ENCODE data around the gene ANXA2.
"Not testable (repeated sequence)": the region's sequence is repeated elsewhere in the genome, so short reads cannot be mapped to it uniquely, and the experiment has no call there.

The ANXA2 gene

DNA sequence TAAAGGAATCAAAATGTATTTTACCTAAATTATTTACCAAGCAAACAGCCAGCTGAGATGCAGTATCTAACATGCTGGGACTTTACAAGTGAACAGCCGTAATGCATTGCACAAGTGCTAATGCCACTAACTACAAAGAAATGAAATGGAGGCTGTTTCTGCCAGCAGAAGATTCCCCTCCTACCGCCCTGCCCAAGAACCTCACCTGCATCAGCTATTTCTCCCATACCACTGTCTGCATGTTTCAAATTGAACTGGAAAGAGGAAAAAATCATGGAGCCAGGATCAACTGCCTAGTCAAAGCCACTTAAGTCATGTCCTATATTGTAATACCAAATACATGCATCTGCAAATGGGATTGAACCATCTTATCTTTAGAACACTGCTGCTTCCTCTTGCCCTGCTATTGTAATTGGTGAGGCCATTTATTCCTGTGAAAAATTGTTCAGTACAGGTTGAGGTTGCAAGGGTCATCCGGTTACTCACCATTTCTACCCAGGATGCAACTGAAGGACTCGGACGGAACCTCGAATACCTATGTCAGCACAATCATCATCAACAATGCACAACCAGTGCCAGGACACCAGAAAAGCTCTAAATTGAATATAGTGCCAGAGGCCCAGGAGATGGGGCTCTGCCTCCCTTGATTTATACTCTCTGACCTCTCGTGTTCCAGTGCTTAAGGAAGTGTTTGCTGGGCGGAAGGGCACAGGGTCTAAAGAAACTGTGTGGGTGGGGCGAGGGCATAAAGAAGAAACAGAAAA lies 27.5 kb downstream of the ANXA2 start:
- DNase-seq (ENCODE audit: low read depth) = no peak

DNA sequence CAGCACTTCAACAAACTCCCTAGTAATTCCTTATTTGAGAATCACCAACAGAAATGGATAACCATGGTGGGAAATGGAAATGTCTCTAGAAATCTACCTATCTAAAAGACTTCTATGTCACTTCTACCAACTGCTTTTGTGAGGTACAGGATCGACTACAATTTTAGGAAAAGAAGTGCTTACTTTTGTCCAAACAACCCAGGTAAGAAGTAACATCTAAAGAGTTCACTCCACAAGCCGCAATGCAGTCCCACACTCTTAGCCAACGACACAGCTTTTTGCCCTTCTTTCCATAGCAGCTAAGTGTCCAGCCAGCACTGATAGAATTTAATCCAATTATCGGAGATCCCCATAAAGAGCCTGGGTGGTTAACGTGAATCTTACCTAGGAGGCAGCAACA lies 28.1 kb downstream of the ANXA2 start:
- no peak for DNase-seq (ENCODE audit: low read depth)

GRCh38 chr15:60364612-60364924 lies 33.2 kb downstream of the ANXA2 start:
- no peak for DNase-seq (ENCODE audit: low read depth)

- no peak for DNase-seq (ENCODE audit: low read depth)
Measured at GRCh38 chr15:60363903-60364611, 33.7 kb downstream of the ANXA2 start.

- no peak for DNase-seq (ENCODE audit: low read depth)
Measured at GRCh38 chr15:60363087-60363549, 34.7 kb downstream of the ANXA2 start.

DNA sequence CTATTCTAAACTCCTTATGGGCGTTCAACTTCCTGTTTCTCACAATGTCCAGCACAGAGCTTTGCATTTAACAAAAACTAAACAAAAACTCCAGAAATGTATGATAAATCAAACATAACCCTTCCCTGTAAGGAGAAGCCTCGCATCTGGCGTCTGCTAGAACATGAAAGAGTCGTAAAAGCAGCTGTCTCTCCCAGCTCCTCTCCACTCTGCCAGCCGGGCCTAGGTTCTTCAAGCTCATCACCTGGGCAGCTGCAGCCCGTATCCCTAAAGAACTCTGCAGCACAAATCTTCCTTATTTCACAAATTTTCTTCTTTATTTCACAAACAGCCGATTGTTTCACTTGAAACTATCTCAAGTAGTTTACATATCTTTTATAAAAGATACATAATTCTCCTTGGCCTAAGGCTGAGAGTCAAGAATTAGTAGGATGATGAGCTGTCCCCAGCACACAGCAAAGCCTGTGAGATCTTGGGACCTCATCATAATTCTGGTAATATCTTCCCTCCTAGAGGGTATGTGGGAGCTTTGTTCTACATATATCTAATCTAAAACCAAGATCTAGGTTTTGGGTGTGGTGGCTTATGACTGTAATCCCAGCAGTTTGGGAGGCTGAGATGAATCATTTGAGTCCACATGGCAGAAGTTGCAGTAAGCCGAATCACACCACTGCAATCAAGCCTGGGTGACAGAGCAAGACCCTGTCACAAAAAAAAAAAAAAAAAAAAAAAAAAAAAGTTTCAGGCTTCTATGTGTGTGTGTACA lies 35.3 kb downstream of the ANXA2 start:
- DNase-seq (ENCODE audit: low read depth) = peak; percentile 93

DNA sequence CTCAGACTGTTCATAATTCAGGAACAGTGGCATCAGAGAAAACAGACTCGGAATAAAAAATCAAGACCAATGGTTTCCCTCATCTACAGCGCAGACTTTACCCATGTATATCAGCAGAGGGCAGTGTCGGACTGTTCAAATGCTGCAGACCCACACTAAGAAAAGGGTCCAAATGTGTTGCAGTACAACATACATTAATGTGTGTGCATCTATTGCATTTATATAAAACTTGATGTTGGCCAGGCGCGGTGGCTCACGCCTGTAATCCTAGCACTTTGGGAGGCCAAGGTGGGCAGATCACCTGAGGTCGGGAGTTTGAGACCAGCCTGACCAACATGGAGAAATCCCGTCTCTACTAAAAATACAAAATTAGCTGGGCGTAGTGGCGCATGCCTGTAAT lies 38.0 kb downstream of the ANXA2 start:
- DNase-seq (ENCODE audit: low read depth) = not testable (repeated sequence)

GRCh38 chr15:60358935-60359682 lies 38.7 kb downstream of the ANXA2 start:
- DNase-seq (ENCODE audit: low read depth) = no peak

GRCh38 chr15:60356832-60357231 lies 41.0 kb downstream of the ANXA2 start:
- DNase-seq (ENCODE audit: low read depth) = no peak

- no peak for DNase-seq (ENCODE audit: low read depth)
Measured at GRCh38 chr15:60355148-60355857, 42.5 kb downstream of the ANXA2 start.

DNA sequence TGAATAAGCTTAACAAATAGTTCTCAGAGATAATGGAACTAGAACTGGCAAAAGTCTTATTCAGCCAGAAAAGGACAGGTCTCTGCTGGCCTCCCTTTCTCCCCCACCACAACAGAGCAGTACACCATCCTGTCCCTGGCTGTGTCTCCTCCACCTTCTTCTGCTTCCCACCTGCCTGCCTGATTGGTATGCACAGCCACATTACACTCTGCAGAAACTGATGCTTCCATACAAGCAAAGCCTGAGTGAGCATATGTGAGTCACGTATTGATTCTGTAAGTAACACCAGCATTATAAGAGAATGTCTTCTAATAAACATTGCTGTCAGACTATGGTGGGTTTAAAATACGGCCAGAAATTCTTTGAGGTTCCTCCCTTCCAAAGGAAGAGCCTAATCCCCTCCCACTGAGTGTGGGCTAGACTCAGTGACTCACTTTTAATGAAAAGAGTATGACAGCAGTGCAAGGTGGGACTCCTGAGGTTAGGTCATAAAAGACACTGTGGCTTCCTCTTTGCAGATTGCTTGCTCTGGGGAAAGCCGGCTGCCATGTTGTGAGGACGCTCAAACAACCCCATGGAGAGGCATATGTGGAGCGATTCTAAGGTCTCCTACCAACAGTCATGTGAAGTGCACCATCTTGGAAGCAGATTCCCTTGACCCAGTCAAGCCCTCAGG lies 44.4 kb downstream of the ANXA2 start:
- no peak for DNase-seq (ENCODE audit: low read depth)

GRCh38 chr15:60352525-60352924 lies 45.3 kb downstream of the ANXA2 start:
- DNase-seq (ENCODE audit: low read depth) = no peak

DNA sequence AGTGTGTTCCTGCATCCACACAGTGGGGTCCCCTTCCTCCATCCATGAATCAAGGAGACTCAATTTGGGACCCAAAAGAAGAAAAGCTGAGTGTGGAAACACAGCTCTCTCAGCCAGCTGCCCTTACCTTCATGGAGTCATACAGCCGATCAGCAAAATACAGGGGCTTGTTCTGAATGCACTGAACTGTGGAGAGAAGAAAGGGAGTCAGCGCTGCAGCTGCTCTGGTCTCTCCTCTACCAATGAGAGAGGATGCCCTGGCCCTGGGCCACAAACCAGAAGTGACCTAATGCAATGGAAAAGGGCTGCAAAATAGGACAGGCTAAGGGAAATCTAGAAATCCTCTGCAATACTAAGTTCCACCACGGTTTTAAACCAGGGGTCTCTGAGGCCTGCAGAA lies 46.7 kb downstream of the ANXA2 start:
- no peak for DNase-seq (ENCODE audit: low read depth)

DNA sequence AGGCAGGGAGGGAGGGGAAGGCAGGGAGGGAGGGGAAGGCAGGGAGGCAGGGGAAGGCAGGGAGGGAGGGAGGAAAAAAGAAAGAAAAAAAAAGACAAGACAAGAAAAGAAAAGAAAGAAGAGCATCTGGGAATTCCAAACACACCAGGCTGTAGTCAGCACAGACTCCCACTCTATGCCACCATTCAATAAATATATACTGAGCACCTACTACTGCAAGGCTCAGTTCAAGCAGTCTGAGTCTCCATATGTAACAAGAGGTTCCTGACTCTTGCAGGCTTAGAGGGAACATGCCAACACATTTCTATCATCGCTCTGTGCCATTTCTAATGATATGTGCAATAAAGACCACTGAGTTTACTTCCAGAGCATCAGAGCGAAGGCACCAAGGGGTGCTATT lies 47.7 kb downstream of the ANXA2 start:
- no peak for DNase-seq (ENCODE audit: low read depth)

DNA sequence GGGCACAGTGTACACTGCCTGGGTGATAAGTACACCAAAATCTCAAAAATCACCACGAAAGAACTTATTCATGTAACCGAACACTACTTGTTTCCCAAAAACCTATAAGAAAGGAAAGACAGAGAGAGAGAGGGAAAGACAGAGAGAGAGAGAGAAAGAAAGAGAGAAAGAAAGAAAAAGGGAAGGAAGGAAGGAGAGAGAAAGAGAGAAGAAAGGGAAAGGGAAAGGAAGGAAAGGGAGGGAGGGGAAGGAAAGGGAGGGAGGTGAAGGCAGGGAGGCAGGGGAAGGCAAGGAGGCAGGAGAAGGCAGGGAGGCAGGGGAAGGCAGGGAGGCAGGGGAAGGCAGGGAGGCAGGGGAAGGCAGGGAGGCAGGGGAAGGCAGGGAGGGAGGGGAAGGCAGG lies 48.2 kb downstream of the ANXA2 start:
- DNase-seq (ENCODE audit: low read depth) = no peak

DNA sequence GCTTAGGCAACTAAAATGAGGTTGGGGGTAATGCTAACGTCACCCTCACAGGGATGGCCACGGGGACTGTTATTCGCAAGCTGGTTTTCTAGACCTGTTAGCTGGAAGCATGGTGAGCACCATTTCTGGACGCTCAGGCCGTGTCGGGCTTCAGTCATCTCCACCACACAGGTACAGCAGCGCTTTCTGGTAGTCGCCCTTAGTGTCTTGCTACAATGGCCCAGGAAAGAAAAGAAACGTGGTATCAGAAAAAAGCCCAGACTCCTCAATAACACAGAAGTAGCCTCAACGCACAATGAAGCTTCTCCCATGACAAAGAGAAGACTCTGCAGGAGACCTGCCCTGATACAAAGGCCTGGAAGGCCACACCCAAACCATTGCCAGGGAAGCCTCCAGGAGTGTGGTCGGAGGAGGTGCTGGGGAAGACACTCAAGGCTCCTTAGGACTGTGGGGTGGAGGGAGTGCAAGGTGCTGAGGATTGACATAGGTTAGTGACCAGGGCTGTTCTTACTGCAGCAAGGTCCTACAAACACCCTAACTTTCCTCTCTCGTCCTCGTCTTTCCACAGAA lies 50.2 kb downstream of the ANXA2 start:
- DNase-seq (ENCODE audit: low read depth) = no peak

- no peak for DNase-seq (ENCODE audit: low read depth)
Measured at GRCh38 chr15:60346653-60347052, 51.1 kb downstream of the ANXA2 start.

- no peak for DNase-seq (ENCODE audit: low read depth)
Measured at GRCh38 chr15:60346077-60346476, 51.7 kb downstream of the ANXA2 start.

DNA sequence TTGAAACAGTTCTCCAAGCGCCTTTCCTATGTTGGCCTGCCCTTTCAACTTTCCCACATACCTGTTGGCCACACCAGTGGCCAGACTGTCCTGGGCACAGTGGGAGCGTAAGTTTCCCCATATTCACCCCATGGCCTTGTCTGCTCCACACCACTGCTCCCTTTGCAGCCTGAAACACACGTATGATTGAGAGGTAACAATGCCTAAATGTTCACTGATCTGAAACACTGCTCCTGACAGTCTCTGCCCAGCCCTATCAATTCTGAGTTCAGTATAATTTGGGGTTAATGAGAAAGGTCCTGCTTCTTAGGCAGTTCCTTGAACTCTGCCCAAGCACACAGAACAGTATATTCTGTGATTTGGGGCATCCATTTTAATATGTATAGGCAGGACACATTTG lies 52.2 kb downstream of the ANXA2 start:
- no peak for DNase-seq (ENCODE audit: low read depth)

DNA sequence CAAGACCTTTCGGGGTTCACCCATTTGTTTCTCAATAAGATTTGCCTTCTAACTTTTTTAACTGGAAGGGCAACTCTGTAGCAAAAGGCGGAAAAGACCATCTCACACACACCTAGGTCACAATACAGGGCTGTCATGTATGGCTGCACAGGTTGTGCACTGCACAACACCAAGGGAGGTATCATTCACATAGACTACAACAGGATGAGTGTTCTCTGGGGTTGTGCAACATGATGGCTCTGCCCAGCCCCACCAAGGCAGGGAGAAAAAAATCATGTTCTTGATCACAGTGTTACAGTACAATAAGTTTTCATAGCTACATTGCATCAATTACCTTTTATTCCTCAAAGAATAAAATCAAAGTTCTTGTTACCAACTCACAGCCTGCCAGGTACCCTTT lies 52.8 kb downstream of the ANXA2 start:
- no peak for DNase-seq (ENCODE audit: low read depth)

DNA sequence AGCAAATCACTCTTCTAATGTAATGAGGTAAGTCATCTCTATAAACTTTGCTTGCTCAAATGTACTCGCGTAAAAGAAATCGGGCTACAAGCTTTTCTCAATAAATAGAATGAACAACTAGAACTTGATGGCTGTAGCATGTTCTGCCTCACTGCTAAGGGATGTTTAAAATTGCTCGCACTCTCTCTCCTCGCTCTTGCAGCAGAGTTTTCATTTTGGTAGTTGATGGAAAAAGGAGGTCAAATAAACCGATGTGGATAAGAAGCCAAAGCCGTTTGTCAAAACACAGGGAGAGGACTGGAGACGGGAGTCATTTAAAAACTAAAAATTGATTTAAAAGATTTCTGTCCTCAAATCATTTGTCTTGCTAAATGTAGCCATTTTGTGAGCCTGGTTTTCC lies 53.3 kb downstream of the ANXA2 start:
- DNase-seq (ENCODE audit: low read depth) = no peak
